ENCODE measurements around the gene THADA. TPM values are rescaled to one million over a fixed set of nuclear protein-coding genes. Genes with fewer than 3 reads are reported as not detected.

THADA gene
- total RNA-seq, 1 experiment from 2014 or later = 37.4 TPM

- no peak for DNase-seq
- no peaks in the 10 kb centered on the region for H3K9me3 ChIP-seq
- no peak overlapping the region for H3K4me3 ChIP-seq
- no peaks in the 10 kb centered on the region for H3K27me3 ChIP-seq
- H3K36me3 ChIP-seq = peaks cover 19% of the 10 kb centered on the region
These were observed 364.6 kb downstream of the THADA start for GRCh38 chr2:43230951-43231827.

GRCh38 chr2:43230351-43230885, 365.4 kb downstream of the THADA start:
- H3K36me3 ChIP-seq = peaks cover 26% of the 10 kb centered on the region
- H3K9me3 ChIP-seq = no peaks in the 10 kb centered on the region
- H3K4me3 ChIP-seq = no peak overlapping the region
- no peak for DNase-seq
- no peaks in the 10 kb centered on the region for H3K27me3 ChIP-seq

- Histone ChIP-seq H3K4me3 (no peak overlapping the region), H3K36me3 (peaks cover 36% of the 10 kb centered on the region), H3K27me3 (no peaks in the 10 kb centered on the region), H3K9me3 (no peaks in the 10 kb centered on the region)
- no peak for DNase-seq
These were observed 366.8 kb downstream of the THADA start for GRCh38 chr2:43228756-43229659.

- H3K4me3 ChIP-seq = no peak overlapping the region
- no peaks in the 10 kb centered on the region for H3K9me3 ChIP-seq
- DNase-seq = no peak
- H3K27me3 ChIP-seq = no peaks in the 10 kb centered on the region
- peaks cover 42% of the 10 kb centered on the region for H3K36me3 ChIP-seq
These were observed 367.5 kb downstream of the THADA start for GRCh38 chr2:43228321-43228751.

- peaks cover 47% of the 10 kb centered on the region for H3K36me3 ChIP-seq
- H3K9me3 ChIP-seq = no peaks in the 10 kb centered on the region
- DNase-seq = no peak
- peak overlapping the region; percentile 83 for H3K4me3 ChIP-seq
- no peaks in the 10 kb centered on the region for H3K27me3 ChIP-seq
These were observed 368.0 kb downstream of the THADA start for GRCh38 chr2:43227830-43228281.

- H3K9me3 ChIP-seq = no peaks in the 10 kb centered on the region
- peaks cover 54% of the 10 kb centered on the region for H3K36me3 ChIP-seq
- no peaks in the 10 kb centered on the region for H3K27me3 ChIP-seq
- H3K4me3 ChIP-seq = peak overlapping the region; percentile 83
- peak; percentile 88 for DNase-seq
These were observed 368.6 kb downstream of the THADA start for GRCh38 chr2:43226955-43227829.

- peak; percentile 97 for DNase-seq
- Histone ChIP-seq H3K9me3 (no peaks in the 10 kb centered on the region), H3K4me3 (peak within 1 kb of the TSS; percentile 83), H3K27me3 (no peaks in the 10 kb centered on the region), H3K36me3 (peaks cover 60% of the 10 kb centered on the region)
These were observed 369.3 kb downstream of the THADA start, which contains the start of gene ZFP36L2 for GRCh38 chr2:43226558-43226954. Gene ZFP36L2, minus strand, starts transcription at chr2:43226606. Its CDS starts 291 bp downstream, at chr2:43226315.

- H3K27me3 ChIP-seq = no peaks in the 10 kb centered on the region
- H3K4me3 ChIP-seq = peak overlapping the region; percentile 70
- peaks cover 61% of the 10 kb centered on the region for H3K36me3 ChIP-seq
- no peak for DNase-seq
- H3K9me3 ChIP-seq = no peaks in the 10 kb centered on the region
These were observed 369.9 kb downstream of the THADA start for GRCh38 chr2:43225788-43226557.

GRCh38 chr2:43225093-43225787, 370.6 kb downstream of the THADA start:
- Histone ChIP-seq H3K36me3 (peaks cover 61% of the 10 kb centered on the region), H3K9me3 (no peaks in the 10 kb centered on the region), H3K4me3 (peak overlapping the region; percentile 70), H3K27me3 (no peaks in the 10 kb centered on the region)
- DNase-seq = peak; percentile 85

- H3K36me3 ChIP-seq = peaks cover 55% of the 10 kb centered on the region
- DNase-seq = peak; percentile 72
- H3K4me3 ChIP-seq = peak overlapping the region; percentile 70
These were observed 371.2 kb downstream of the THADA start for GRCh38 chr2:43224571-43225092.

GRCh38 chr2:43224131-43224570, 371.7 kb downstream of the THADA start:
- peaks cover 55% of the 10 kb centered on the region for H3K36me3 ChIP-seq
- DNase-seq = peak; percentile 87
- peak overlapping the region; percentile 70 for H3K4me3 ChIP-seq
- H3K9me3 ChIP-seq = no peaks in the 10 kb centered on the region
- no peaks in the 10 kb centered on the region for H3K27me3 ChIP-seq

More at GRCh38 chr2:43224571-43225092, 371.2 kb downstream of the THADA start:
- Histone ChIP-seq H3K9me3 (no peaks in the 10 kb centered on the region), H3K27me3 (no peaks in the 10 kb centered on the region)

GRCh38 chr2:43223521-43224001, 372.3 kb downstream of the THADA start:
- no peaks in the 10 kb centered on the region for H3K27me3 ChIP-seq
- H3K36me3 ChIP-seq = peaks cover 51% of the 10 kb centered on the region
- H3K4me3 ChIP-seq = peak overlapping the region; percentile 70
- DNase-seq = no peak
- no peaks in the 10 kb centered on the region for H3K9me3 ChIP-seq

GRCh38 chr2:43222475-43223309, 373.1 kb downstream of the THADA start:
- Histone ChIP-seq H3K27me3 (no peaks in the 10 kb centered on the region), H3K4me3 (peak overlapping the region; percentile 70), H3K9me3 (no peaks in the 10 kb centered on the region), H3K36me3 (peaks cover 51% of the 10 kb centered on the region)
- no peak for DNase-seq

All from MG63 (cell line).